HG03139 (cell line): ENCODE data around the gene MZT2A.
"Not testable (repeated sequence)": the region's sequence is repeated elsewhere in the genome, so short reads cannot be mapped to it uniquely, and the experiment has no call there.

Experiments used
- ATAC-seq: cut with Tn5 transposase; IDR thresholded peaks from one replicate; pipeline ENCODE4 v1.9.1; 2021; ENCODE audit not compliant: unreplicated experiment

Gene MZT2A

GRCh38 chr2:131521524-131521923, 29.3 kb upstream of the MZT2A start:
- not testable (repeated sequence) for ATAC-seq

- no peak for ATAC-seq
These were observed 28.3 kb upstream of the MZT2A start for GRCh38 chr2:131520526-131520925.

- not testable (repeated sequence) for ATAC-seq
These were observed 27.8 kb upstream of the MZT2A start for GRCh38 chr2:131519871-131520470.

GRCh38 chr2:131519466-131519865, 27.3 kb upstream of the MZT2A start:
- no peak for ATAC-seq

GRCh38 chr2:131518531-131518930, 26.3 kb upstream of the MZT2A start:
- ATAC-seq, result not testable (repeated sequence)

- ATAC-seq, result not testable (repeated sequence)
These were observed 25.7 kb upstream of the MZT2A start for GRCh38 chr2:131517856-131518255.

- no peak for ATAC-seq
These were observed 25.1 kb upstream of the MZT2A start for GRCh38 chr2:131517106-131517831.

- ATAC-seq, result not testable (repeated sequence)
These were observed 24.4 kb upstream of the MZT2A start for GRCh38 chr2:131516621-131517020.

- ATAC-seq, result no peak
These were observed 23.8 kb upstream of the MZT2A start for GRCh38 chr2:131516011-131516410.

- not testable (repeated sequence) for ATAC-seq
These were observed 23.0 kb upstream of the MZT2A start for GRCh38 chr2:131515235-131515634.

GRCh38 chr2:131514408-131515166, 22.4 kb upstream of the MZT2A start:
- ATAC-seq, result peak; percentile 55

- ATAC-seq, result not testable (repeated sequence)
These were observed 20.0 kb upstream of the MZT2A start for GRCh38 chr2:131511969-131512870.

GRCh38 chr2:131511291-131511968, 19.2 kb upstream of the MZT2A start:
- ATAC-seq, result not testable (repeated sequence)

GRCh38 chr2:131509615-131510014, 17.4 kb upstream of the MZT2A start:
- ATAC-seq, result no peak

GRCh38 chr2:131504082-131504750, 12.0 kb upstream of the MZT2A start:
- not testable (repeated sequence) for ATAC-seq

GRCh38 chr2:131503587-131503986, 11.4 kb upstream of the MZT2A start:
- not testable (repeated sequence) for ATAC-seq

GRCh38 chr2:131498321-131498973, 6.2 kb upstream of the MZT2A start:
- peak; percentile 61 for ATAC-seq

- ATAC-seq, result not testable (repeated sequence)
These were observed 3.3 kb upstream of the MZT2A start for GRCh38 chr2:131495506-131495905.
